BLaER1 treated with 17β-estradiol and CSF1 and Interleukin-3, amounts not matched to agents 10 nM and 100 nM (cell line): Measurements from ENCODE around the gene SERINC5.
A peak's percentile ranks its signal among the peaks of the same experiment; 100 is the strongest.

Experiments
- H3K27ac ChIP-seq, 11 experiments: shearing (Covaris generic); formaldehyde crosslinking; 2 replicates each; pipeline ENCODE4 v1.8.1; 2022
- H3K27me3 ChIP-seq, 11 experiments: shearing (Covaris generic); formaldehyde crosslinking; 2 replicates each; pipeline ENCODE4 v1.8.1; 2022
- H3K36me3 ChIP-seq, 11 experiments: shearing (Covaris generic); formaldehyde crosslinking; 2 replicates each; pipeline ENCODE4 v1.8.1; 2022
- H3K4me1 ChIP-seq, 10 experiments: shearing (Covaris generic); formaldehyde crosslinking; 2 replicates each; pipeline ENCODE4 v1.8.1; 2022
- H3K4me2 ChIP-seq, 11 experiments: shearing (Covaris generic); formaldehyde crosslinking; 2 replicates each; pipeline ENCODE4 v1.8.1; 2022
- H3K4me3 ChIP-seq, 10 experiments: shearing (Covaris generic); formaldehyde crosslinking; 2 replicates each; pipeline ENCODE4 v1.8.1; 2022
- H3K9ac ChIP-seq, 11 experiments: shearing (Covaris generic); formaldehyde crosslinking; 2 replicates each; pipeline ENCODE4 v1.8.1; 2022
- H3K9me3 ChIP-seq, 11 experiments: shearing (Covaris generic); formaldehyde crosslinking; replicated peaks in 1 of 11; 2 replicates each; pipeline ENCODE4 v1.8.1; 2022
- H4K20me1 ChIP-seq, 11 experiments: shearing (Covaris generic); formaldehyde crosslinking; 2 replicates each; pipeline ENCODE4 v1.8.1; 2022
- Cebpa-rat ChIP-seq, 11 experiments: shearing (Covaris generic); IDR thresholded peaks; 2 replicates each; pipeline ENCODE4 v1.8.1; 2022

SERINC5 gene

DNA sequence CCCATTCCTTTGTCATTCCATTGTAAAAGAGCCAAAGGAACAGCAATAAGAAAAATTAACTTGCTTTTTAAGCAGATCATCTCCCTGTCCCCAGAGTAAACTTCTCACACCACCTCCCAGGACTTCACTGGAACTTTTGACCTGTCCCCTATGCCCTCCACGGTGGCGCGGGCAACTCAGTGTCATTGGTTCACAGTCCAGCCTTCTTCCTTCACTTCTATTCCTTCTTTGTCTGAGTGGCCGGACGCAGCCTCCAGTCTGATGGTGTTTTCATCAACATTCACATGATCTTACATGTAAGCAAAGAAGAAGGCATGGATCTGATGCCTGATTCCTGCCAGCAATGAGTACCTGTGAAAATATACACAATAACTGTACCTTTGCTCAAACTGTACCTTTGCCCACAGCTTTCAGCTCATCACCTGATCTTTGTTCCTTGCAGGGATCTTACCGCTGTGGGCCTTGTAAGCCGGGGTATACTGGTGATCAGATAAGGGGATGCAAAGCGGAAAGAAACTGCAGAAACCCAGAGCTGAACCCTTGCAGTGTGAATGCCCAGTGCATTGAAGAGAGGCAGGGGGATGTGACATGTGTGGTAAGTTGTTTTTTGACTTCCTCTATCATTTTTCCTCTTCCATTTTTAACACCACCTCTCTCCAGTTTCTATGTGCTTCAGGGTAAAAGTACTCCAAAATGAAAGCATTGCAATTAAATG lies 188.2 kb downstream of the SERINC5 start:
- no peak overlapping the region for H3K4me3 ChIP-seq
- peaks cover 41 to 61% (median 49%) of the 10 kb centered on the region in 10 experiments for H3K4me1 ChIP-seq
- H3K9me3 ChIP-seq, result peaks cover 0 to 6% (median 0%) of the 10 kb centered on the region in 11 experiments; a peak in 3 of 22 replicates
- H3K27ac ChIP-seq, result peak overlapping the region in 7 of 11 experiments; percentile 12 to 77 (median 68); a peak in 8 of 22 replicates
- no peaks in the 10 kb centered on the region for H3K27me3 ChIP-seq
- peak overlapping the region; percentile 66 to 95 (median 83) for H3K4me2 ChIP-seq
- H3K36me3 ChIP-seq, result peaks cover 0 to 10% (median 0%) of the 10 kb centered on the region in 11 experiments; a peak in 2 of 22 replicates
- H4K20me1 ChIP-seq, result no peaks in the 10 kb centered on the region
- TF ChIP-seq Cebpa-rat (IDR thresholded peaks at IDR 0.05), result no peak
- no peak overlapping the region for H3K9ac ChIP-seq

GRCh38 chr5:80067016-80067415 lies 188.8 kb downstream of the SERINC5 start:
- H3K4me2 ChIP-seq, result peak overlapping the region in 4 of 11 experiments; percentile 7 to 84 (median 83); a peak in 3 of 22 replicates
- H4K20me1 ChIP-seq, result no peaks in the 10 kb centered on the region
- H3K27ac ChIP-seq, result no peak overlapping the region
- no peak overlapping the region for H3K9ac ChIP-seq
- no peak overlapping the region for H3K4me3 ChIP-seq
- peaks cover 0 to 5% (median 0%) of the 10 kb centered on the region in 11 experiments; a peak in 2 of 22 replicates for H3K36me3 ChIP-seq
- peaks cover 0 to 6% (median 0%) of the 10 kb centered on the region in 11 experiments; a peak in 3 of 22 replicates for H3K9me3 ChIP-seq
- no peaks in the 10 kb centered on the region for H3K27me3 ChIP-seq
- peaks cover 41 to 54% (median 48%) of the 10 kb centered on the region in 10 experiments for H3K4me1 ChIP-seq
- no peak for TF ChIP-seq Cebpa-rat (IDR thresholded peaks at IDR 0.05)

GRCh38 chr5:80064124-80064523 lies 191.7 kb downstream of the SERINC5 start:
- no peak overlapping the region for H3K4me2 ChIP-seq
- no peak overlapping the region for H3K4me3 ChIP-seq
- no peaks in the 10 kb centered on the region for H3K27me3 ChIP-seq
- no peak for TF ChIP-seq Cebpa-rat (IDR thresholded peaks at IDR 0.05)
- no peaks in the 10 kb centered on the region for H3K36me3 ChIP-seq
- no peaks in the 10 kb centered on the region for H4K20me1 ChIP-seq
- no peak overlapping the region for H3K27ac ChIP-seq
- H3K4me1 ChIP-seq, result peaks cover 18 to 26% (median 20%) of the 10 kb centered on the region in 10 experiments
- H3K9ac ChIP-seq, result no peak overlapping the region
- H3K9me3 ChIP-seq, result peaks cover 0 to 11% (median 0%) of the 10 kb centered on the region in 11 experiments; a peak in 6 of 22 replicates
